Measurements from ENCODE around the gene CITED2. TPM values are rescaled to one million over a fixed set of nuclear protein-coding genes. Genes with fewer than 3 reads are reported as not detected.

CITED2 gene
- total RNA-seq, 2 experiments from 2014 or later, result 65.0 to 76.7 TPM

- H3K4me3 Mint-ChIP-seq, result no peak overlapping the region
- no peak for DNase-seq
- peaks cover 21% of the 10 kb centered on the region for H3K9me3 Mint-ChIP-seq
- CTCF ChIA-PET, result interaction anchor here (1.6 kb wide), 1 partner anchor 22 kb away, joined by 5 read pairs; no protein-coding TSS in a partner anchor
- H3K27me3 Mint-ChIP-seq, result no peaks in the 10 kb centered on the region
- POLR2A ChIA-PET, result no interaction called here
- peaks cover 1% of the 10 kb centered on the region for H3K36me3 Mint-ChIP-seq (ENCODE audit: low read depth)
- H3K27ac Mint-ChIP-seq, result no peak overlapping the region
- H3K4me1 Mint-ChIP-seq, result no peaks in the 10 kb centered on the region
These were observed 20.3 kb downstream of the CITED2 start for GRCh38 chr6:139354189-139354588.

DNA sequence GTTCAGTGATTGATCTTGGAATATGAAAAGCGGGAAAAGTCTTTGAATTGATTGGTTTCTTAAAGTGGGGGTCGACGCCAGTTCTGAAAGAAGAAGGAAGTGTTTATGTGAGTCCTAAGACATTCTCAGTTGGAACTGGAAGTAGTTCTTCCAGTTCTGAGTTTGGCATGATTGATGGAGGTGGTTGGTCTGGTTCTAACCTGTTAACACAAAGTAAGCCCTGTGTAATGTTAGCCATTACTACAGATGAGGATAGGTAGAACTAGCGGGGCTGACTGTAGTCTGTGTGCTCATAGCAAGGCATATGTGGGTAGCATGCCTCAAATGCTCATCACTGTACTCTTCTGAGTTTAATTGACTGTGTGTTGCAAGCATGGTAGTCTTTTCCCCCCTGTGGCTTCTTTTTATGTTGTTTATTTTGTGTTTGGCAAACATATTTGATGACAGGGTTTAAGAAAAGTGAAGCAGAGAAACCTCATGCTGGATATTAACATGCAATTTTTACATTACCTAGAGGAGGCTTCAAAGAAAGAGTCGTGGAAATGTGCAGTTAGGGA lies 24.9 kb downstream of the CITED2 start:
- H3K9me3 Mint-ChIP-seq, result peaks cover 4% of the 10 kb centered on the region
- DNase-seq, result no peak
- no peaks in the 10 kb centered on the region for H3K4me1 Mint-ChIP-seq
- no peak overlapping the region for H3K4me3 Mint-ChIP-seq
- no peak overlapping the region for H3K27ac Mint-ChIP-seq
- ChIA-PET CTCF (no interaction called here), POLR2A (no interaction called here)
- peaks cover 2% of the 10 kb centered on the region for H3K36me3 Mint-ChIP-seq (ENCODE audit: low read depth)
- no peaks in the 10 kb centered on the region for H3K27me3 Mint-ChIP-seq

- Mint-ChIP-seq H3K36me3 (ENCODE audit: low read depth) (peaks cover 2% of the 10 kb centered on the region), H3K9me3 (peaks cover 6% of the 10 kb centered on the region), H3K4me1 (peaks cover 12% of the 10 kb centered on the region), H3K4me3 (no peak overlapping the region), H3K27me3 (no peaks in the 10 kb centered on the region), H3K27ac (no peak overlapping the region)
- CTCF ChIA-PET, result interaction anchor here (0.5 to 2.5 kb wide), 4 partner anchors 14 to 912 kb away, joined by 3 to 6 read pairs (median 3); no protein-coding TSS in a partner anchor
- no peak for DNase-seq
- POLR2A ChIA-PET, result no interaction called here
These were observed 28.1 kb downstream of the CITED2 start for GRCh38 chr6:139346392-139346791.

DNA sequence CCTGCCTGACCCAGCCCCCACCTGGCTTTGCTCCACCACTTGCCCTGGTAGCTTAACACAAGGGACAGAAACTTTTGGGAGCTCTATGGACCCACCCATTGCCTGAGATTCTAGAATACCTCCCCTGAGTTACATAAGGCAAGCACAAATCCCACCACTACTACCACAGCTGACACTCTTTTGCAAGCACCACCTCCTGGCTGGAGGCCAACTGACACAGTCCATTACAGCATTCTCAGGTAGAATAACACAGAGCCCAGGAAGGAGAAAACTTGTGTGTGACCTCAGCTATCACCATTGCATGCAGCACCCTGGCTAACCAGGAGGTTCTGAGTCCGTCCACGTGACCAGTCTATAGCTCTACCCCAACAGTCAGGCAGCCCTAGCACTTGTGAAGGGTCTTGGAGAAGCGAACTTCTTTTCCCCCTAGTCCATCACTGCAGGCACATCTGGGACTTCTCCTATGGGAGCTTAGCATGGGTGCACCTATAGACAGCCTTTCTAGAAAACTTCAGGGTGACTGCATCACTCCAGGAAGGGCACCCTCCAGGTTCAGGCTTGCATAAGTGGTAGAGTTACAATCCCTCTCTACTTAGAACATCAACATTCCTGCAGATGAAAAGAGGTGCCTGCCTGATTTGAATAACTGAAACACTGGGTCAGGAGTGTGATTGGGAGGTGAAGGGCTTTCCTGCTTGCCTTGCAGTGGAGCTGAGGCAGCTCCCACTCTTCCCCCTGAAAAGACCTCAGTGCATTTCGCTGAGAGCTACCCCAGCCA lies 30.1 kb downstream of the CITED2 start:
- no peak overlapping the region for H3K27ac Mint-ChIP-seq
- peaks cover 12% of the 10 kb centered on the region for H3K4me1 Mint-ChIP-seq
- H3K4me3 Mint-ChIP-seq, result no peak overlapping the region
- peaks cover 2% of the 10 kb centered on the region for H3K36me3 Mint-ChIP-seq (ENCODE audit: low read depth)
- ChIA-PET CTCF (interaction anchor here (0.7 to 2.5 kb wide), 5 partner anchors 11 to 125 kb away, joined by 3 to 6 read pairs (median 3); no protein-coding TSS in a partner anchor), POLR2A (no interaction called here)
- H3K27me3 Mint-ChIP-seq, result no peaks in the 10 kb centered on the region
- no peak for DNase-seq
- H3K9me3 Mint-ChIP-seq, result peaks cover 9% of the 10 kb centered on the region

GRCh38 chr6:139343052-139343750 lies 31.2 kb downstream of the CITED2 start:
- ChIA-PET POLR2A (no interaction called here), CTCF (interaction anchor here (0.5 to 0.6 kb wide), 3 partner anchors 28 to 1918 kb away, joined by 3 to 4 read pairs (median 3); no protein-coding TSS in a partner anchor)
- H3K36me3 Mint-ChIP-seq (ENCODE audit: low read depth), result peaks cover 2% of the 10 kb centered on the region
- H3K9me3 Mint-ChIP-seq, result peaks cover 9% of the 10 kb centered on the region
- H3K4me1 Mint-ChIP-seq, result peaks cover 12% of the 10 kb centered on the region
- no peak overlapping the region for H3K4me3 Mint-ChIP-seq
- DNase-seq, result no peak
- H3K27me3 Mint-ChIP-seq, result no peaks in the 10 kb centered on the region
- peak overlapping the region; percentile 34 for H3K27ac Mint-ChIP-seq

DNA sequence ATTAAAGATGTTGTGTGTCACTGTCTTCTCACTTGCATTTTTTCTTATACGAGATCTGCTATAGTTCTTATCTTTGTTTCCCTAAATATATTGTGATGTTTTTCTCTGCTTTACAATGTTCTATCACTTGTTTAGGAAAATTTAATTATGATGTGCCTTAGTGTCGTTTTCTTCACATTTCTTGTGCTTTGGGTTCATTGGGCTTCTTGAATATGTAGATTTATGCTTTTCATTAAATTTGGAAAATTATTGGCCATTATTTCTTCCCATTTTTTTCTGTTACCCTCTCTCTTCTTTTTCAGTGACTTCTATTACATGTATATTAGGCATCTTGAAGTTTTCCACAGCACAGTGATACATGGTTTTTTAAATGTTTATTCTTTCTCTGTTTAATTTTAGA lies 33.4 kb downstream of the CITED2 start:
- no peak for DNase-seq
- ChIA-PET POLR2A (no interaction called here), CTCF (no interaction called here)
- peaks cover 12% of the 10 kb centered on the region for H3K4me1 Mint-ChIP-seq
- peaks cover 2% of the 10 kb centered on the region for H3K36me3 Mint-ChIP-seq (ENCODE audit: low read depth)
- no peak overlapping the region for H3K4me3 Mint-ChIP-seq
- H3K9me3 Mint-ChIP-seq, result peaks cover 9% of the 10 kb centered on the region
- no peak overlapping the region for H3K27ac Mint-ChIP-seq
- H3K27me3 Mint-ChIP-seq, result no peaks in the 10 kb centered on the region

DNA sequence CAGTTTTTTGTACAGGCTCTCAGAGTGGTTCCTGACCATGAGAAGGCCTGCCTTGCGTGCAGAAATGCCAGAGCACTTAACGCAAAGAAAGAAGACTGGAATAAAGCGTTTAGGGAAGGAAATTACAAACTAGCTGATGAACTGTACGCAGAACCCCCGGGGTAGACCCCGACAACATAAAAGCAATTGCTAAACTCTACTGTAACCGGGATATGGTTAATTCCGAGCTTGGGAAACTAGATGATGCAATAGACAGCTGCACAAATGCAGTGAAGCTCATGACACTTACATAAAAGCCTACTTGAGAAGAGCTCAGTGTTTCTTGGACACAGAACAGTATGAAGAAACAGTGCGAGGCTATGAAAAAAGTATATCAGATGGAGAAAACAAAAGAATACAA lies 35.7 kb downstream of the CITED2 start:
- Mint-ChIP-seq H3K4me3 (no peak overlapping the region), H3K27ac (no peak overlapping the region), H3K4me1 (peaks cover 12% of the 10 kb centered on the region), H3K27me3 (no peaks in the 10 kb centered on the region), H3K36me3 (ENCODE audit: low read depth) (no peaks in the 10 kb centered on the region), H3K9me3 (peaks cover 3% of the 10 kb centered on the region)
- no peak for DNase-seq
- POLR2A ChIA-PET, result no interaction called here
- CTCF ChIA-PET, result interaction anchor here (0.5 to 2.0 kb wide), 4 partner anchors 9 to 283 kb away, joined by 3 to 4 read pairs (median 4); no protein-coding TSS in a partner anchor

DNA sequence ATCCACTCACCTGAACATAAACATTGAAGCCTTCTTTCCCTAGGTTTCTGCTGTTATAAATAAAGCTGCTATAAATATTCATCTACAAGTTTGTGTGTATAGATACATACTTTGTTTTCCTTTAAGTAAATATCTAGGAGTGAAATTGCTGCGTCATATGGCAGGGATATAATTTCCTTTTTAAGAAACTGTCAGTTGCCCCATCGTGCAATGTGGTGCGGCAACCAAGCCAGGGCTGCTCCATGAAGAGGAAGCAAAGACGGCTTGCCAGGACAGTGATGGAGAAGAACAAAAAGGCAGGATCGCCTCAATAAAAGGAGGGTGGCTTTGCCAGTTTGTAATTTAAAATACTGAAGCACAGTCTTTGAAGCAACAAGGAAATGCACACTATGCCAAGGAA lies 36.6 kb downstream of the CITED2 start:
- Mint-ChIP-seq H3K36me3 (ENCODE audit: low read depth) (no peaks in the 10 kb centered on the region), H3K4me1 (peaks cover 5% of the 10 kb centered on the region), H3K9me3 (peaks cover 5% of the 10 kb centered on the region), H3K4me3 (no peak overlapping the region), H3K27me3 (no peaks in the 10 kb centered on the region), H3K27ac (no peak overlapping the region)
- no peak for DNase-seq
- ChIA-PET POLR2A (no interaction called here), CTCF (interaction anchor here (0.5 to 2.0 kb wide), 3 partner anchors 14 to 119 kb away, joined by 3 to 4 read pairs (median 3); no protein-coding TSS in a partner anchor)

GRCh38 chr6:139337001-139337400 lies 37.4 kb downstream of the CITED2 start:
- ChIA-PET POLR2A (no interaction called here), CTCF (no interaction called here)
- H3K4me1 Mint-ChIP-seq, result peaks cover 2% of the 10 kb centered on the region
- H3K4me3 Mint-ChIP-seq, result no peak overlapping the region
- no peak overlapping the region for H3K27ac Mint-ChIP-seq
- H3K27me3 Mint-ChIP-seq, result no peaks in the 10 kb centered on the region
- H3K36me3 Mint-ChIP-seq (ENCODE audit: low read depth), result peaks cover 2% of the 10 kb centered on the region
- peaks cover 5% of the 10 kb centered on the region for H3K9me3 Mint-ChIP-seq
- no peak for DNase-seq

DNA sequence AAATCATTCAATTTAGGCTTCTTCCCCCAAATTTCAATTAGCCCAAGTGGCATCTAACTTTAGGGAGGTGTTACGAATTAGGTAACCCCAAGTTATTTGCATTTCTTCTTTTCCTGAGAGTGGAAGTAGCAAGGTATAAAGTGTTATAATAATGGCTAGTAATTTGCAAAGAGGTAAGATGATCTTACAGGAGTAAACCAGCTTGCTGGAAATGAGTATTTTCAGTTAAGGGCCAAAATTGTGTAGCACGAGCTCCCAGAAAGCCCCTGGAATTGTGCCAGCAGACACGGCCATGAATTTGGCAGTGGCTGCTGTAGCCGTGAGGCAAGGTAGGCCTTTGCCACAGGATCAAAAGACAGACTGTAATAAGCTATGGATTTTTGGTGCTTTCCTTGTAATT lies 38.0 kb downstream of the CITED2 start:
- peaks cover 2% of the 10 kb centered on the region for H3K36me3 Mint-ChIP-seq (ENCODE audit: low read depth)
- ChIA-PET CTCF (no interaction called here), POLR2A (no interaction called here)
- H3K4me3 Mint-ChIP-seq, result no peak overlapping the region
- H3K9me3 Mint-ChIP-seq, result peaks cover 5% of the 10 kb centered on the region
- DNase-seq, result no peak
- H3K27ac Mint-ChIP-seq, result no peak overlapping the region
- no peaks in the 10 kb centered on the region for H3K27me3 Mint-ChIP-seq
- peaks cover 2% of the 10 kb centered on the region for H3K4me1 Mint-ChIP-seq

- Mint-ChIP-seq H3K4me1 (peaks cover 2% of the 10 kb centered on the region), H3K4me3 (no peak overlapping the region), H3K36me3 (ENCODE audit: low read depth) (peaks cover 2% of the 10 kb centered on the region), H3K27me3 (no peaks in the 10 kb centered on the region), H3K9me3 (peaks cover 1% of the 10 kb centered on the region), H3K27ac (no peak overlapping the region)
- DNase-seq, result no peak
- ChIA-PET CTCF (interaction anchor here (0.5 to 0.7 kb wide), 3 partner anchors 22 to 1880 kb away, joined by 3 to 5 read pairs (median 3); no protein-coding TSS in a partner anchor), POLR2A (no interaction called here)
These were observed 38.8 kb downstream of the CITED2 start for GRCh38 chr6:139335447-139336210.

DNA sequence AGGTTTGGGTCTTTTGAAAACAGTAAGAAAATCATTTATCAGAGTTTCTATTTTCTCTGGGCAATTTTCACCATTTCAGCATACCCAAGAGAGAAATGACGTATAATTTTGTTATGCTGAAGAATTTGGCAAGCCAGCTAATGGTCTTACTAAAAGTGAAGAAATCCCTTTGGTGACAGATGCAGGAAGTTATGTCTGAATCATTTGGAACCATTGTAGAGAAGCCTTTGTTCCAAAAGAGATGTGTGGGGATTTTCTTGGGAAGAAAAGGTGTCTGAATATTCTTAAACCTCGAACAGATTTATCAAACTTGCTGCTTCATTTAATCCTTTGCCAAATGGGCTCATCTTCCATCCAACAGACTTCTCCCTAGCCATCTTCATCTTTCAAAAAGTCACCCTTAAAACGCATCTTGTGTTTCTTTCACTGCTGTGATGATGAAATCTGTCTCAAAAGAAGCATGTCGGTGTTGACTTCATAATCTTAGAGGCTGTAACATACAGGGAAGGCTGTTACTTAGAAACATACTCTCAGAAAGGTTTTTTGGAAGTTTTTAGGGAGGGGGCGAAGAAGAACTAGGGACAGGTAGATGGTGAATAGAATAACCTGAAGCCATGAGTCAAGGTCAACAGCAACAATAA lies 39.5 kb downstream of the CITED2 start:
- peaks cover 2% of the 10 kb centered on the region for H3K36me3 Mint-ChIP-seq (ENCODE audit: low read depth)
- peaks cover 2% of the 10 kb centered on the region for H3K4me1 Mint-ChIP-seq
- ChIA-PET CTCF (interaction anchor here (0.5 to 1.5 kb wide), 3 partner anchors 9 to 1880 kb away, joined by 3 to 5 read pairs (median 4); no protein-coding TSS in a partner anchor), POLR2A (no interaction called here)
- H3K4me3 Mint-ChIP-seq, result no peak overlapping the region
- no peak for DNase-seq
- H3K9me3 Mint-ChIP-seq, result peaks cover 1% of the 10 kb centered on the region
- no peaks in the 10 kb centered on the region for H3K27me3 Mint-ChIP-seq
- no peak overlapping the region for H3K27ac Mint-ChIP-seq

All from activated CD4-positive, alpha-beta T cell treated with anti-CD3 and anti-CD28 coated beads, Interleukin-2, amount 10 ng/mL, durations not matched to agents 7 days and 5 days (primary cell).